Stimulated activated naive CD8-positive, alpha-beta T cell treated with anti-CD3 and anti-CD28 coated beads, Interleukin-15, Interleukin-2, amounts not matched to agents 100 ng/mL and 50 ng/mL, for 24 hours (primary cell): Measurements from ENCODE around the gene AGO3.
"Not testable (repeated sequence)": the region's sequence is repeated elsewhere in the genome, so short reads cannot be mapped to it uniquely, and the experiment has no call there.

Experiments
- H3K27ac Mint-ChIP-seq: one replicate; pipeline ENCODE4 v1.8.0; 2021; ENCODE audit warnings: mild to moderate bottlenecking, mixed read lengths
- H3K27me3 Mint-ChIP-seq: one replicate; pipeline ENCODE4 v1.8.0; 2021; ENCODE audit warnings: mixed read lengths
- H3K36me3 Mint-ChIP-seq: one replicate; pipeline ENCODE4 v1.8.0; 2021; ENCODE audit warnings: low read depth, mixed read lengths
- H3K4me1 Mint-ChIP-seq: one replicate; pipeline ENCODE4 v1.8.0; 2021; ENCODE audit warnings: low read depth, mixed read lengths
- H3K4me3 Mint-ChIP-seq: one replicate; pipeline ENCODE4 v1.8.0; 2021; ENCODE audit warnings: mild to moderate bottlenecking, mixed read lengths
- H3K9me3 Mint-ChIP-seq: one replicate; pipeline ENCODE4 v1.8.0; 2021; ENCODE audit warnings: mixed read lengths

AGO3 gene

GRCh38 chr1:35935442-35936388 lies 4.8 kb downstream of the AGO3 start:
- H3K27ac Mint-ChIP-seq, result no peak overlapping the region

DNA sequence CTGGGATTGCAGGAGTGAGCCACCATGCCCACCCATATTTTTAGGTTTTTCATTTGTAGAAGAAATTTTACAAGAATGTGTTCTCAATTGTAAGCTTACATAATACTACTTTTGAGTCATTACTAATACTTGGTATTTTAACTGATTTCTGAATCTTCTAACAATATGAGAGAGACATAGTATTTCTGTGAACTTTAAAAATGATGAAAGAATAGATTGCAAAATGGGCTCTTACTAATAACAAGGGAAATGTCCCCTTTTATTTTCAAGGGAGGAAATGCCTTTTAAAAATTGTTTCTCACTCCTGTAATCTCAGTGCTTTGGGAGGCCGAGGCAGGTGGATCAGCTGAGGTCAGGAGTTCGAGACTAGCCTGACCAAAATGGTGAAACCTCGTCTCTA lies 5.9 kb downstream of the AGO3 start:
- H3K27ac Mint-ChIP-seq, result no peak overlapping the region
- H3K4me3 Mint-ChIP-seq, result no peak overlapping the region
- H3K9me3 Mint-ChIP-seq, result no peaks in the 10 kb centered on the region
- no peaks in the 10 kb centered on the region for H3K27me3 Mint-ChIP-seq
- peaks cover 12% of the 10 kb centered on the region for H3K36me3 Mint-ChIP-seq
- peaks cover 47% of the 10 kb centered on the region for H3K4me1 Mint-ChIP-seq

More at GRCh38 chr1:35935442-35936388, 4.8 kb downstream of the AGO3 start:
- Mint-ChIP-seq H3K36me3 (peaks cover 12% of the 10 kb centered on the region), H3K4me1 (peaks cover 40% of the 10 kb centered on the region), H3K4me3 (no peak overlapping the region), H3K27me3 (no peaks in the 10 kb centered on the region), H3K9me3 (no peaks in the 10 kb centered on the region)

GRCh38 chr1:35939484-35939883 lies 8.6 kb downstream of the AGO3 start:
- no peaks in the 10 kb centered on the region for H3K9me3 Mint-ChIP-seq
- no peaks in the 10 kb centered on the region for H3K27me3 Mint-ChIP-seq
- no peak overlapping the region for H3K4me3 Mint-ChIP-seq
- no peak overlapping the region for H3K27ac Mint-ChIP-seq
- H3K36me3 Mint-ChIP-seq, result peaks cover 11% of the 10 kb centered on the region
- H3K4me1 Mint-ChIP-seq, result peaks cover 48% of the 10 kb centered on the region

- Mint-ChIP-seq H3K4me1 (peaks cover 54% of the 10 kb centered on the region), H3K27me3 (no peaks in the 10 kb centered on the region), H3K27ac (no peak overlapping the region), H3K4me3 (no peak overlapping the region), H3K36me3 (peaks cover 34% of the 10 kb centered on the region), H3K9me3 (no peaks in the 10 kb centered on the region)
Measured at GRCh38 chr1:35945327-35945726, 14.4 kb downstream of the AGO3 start.

- Mint-ChIP-seq H3K4me3 (no peak overlapping the region), H3K36me3 (peaks cover 27% of the 10 kb centered on the region), H3K27ac (no peak overlapping the region)
Measured at GRCh38 chr1:35947547-35947946, 16.6 kb downstream of the AGO3 start.

GRCh38 chr1:35958558-35958957 lies 27.7 kb downstream of the AGO3 start:
- H3K27ac Mint-ChIP-seq, result no peak overlapping the region
- H3K36me3 Mint-ChIP-seq, result peaks cover 22% of the 10 kb centered on the region
- no peak overlapping the region for H3K4me3 Mint-ChIP-seq
- H3K9me3 Mint-ChIP-seq, result no peaks in the 10 kb centered on the region
- H3K4me1 Mint-ChIP-seq, result no peaks in the 10 kb centered on the region
- no peaks in the 10 kb centered on the region for H3K27me3 Mint-ChIP-seq

More at GRCh38 chr1:35947547-35947946, 16.6 kb downstream of the AGO3 start:
- no peaks in the 10 kb centered on the region for H3K27me3 Mint-ChIP-seq
- no peaks in the 10 kb centered on the region for H3K9me3 Mint-ChIP-seq
- peaks cover 36% of the 10 kb centered on the region for H3K4me1 Mint-ChIP-seq

GRCh38 chr1:35959304-35959703 lies 28.4 kb downstream of the AGO3 start:
- Mint-ChIP-seq H3K27ac (no peak overlapping the region), H3K4me1 (no peaks in the 10 kb centered on the region), H3K36me3 (peaks cover 22% of the 10 kb centered on the region), H3K27me3 (no peaks in the 10 kb centered on the region), H3K4me3 (no peak overlapping the region), H3K9me3 (no peaks in the 10 kb centered on the region)

DNA sequence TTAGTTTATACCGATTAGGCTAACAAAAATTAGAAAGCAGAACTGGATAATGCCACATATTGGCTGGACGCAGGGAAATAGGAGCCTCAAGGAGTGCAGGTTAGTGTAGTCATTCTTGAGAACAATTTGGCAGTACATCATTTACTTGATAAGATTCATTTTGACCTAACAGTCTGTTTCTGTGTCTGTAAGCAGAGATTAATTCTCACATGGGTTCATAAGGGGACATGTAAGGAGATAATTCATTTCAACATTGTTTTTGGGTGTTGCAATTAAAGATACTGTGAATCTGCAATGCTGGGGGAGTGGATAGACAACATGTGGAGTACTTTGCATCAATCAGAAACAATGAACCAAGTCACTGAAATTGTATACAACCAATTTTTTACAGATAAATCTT lies 32.0 kb downstream of the AGO3 start:
- Mint-ChIP-seq H3K4me3 (no peak overlapping the region), H3K36me3 (peaks cover 19% of the 10 kb centered on the region), H3K27ac (no peak overlapping the region)

DNA sequence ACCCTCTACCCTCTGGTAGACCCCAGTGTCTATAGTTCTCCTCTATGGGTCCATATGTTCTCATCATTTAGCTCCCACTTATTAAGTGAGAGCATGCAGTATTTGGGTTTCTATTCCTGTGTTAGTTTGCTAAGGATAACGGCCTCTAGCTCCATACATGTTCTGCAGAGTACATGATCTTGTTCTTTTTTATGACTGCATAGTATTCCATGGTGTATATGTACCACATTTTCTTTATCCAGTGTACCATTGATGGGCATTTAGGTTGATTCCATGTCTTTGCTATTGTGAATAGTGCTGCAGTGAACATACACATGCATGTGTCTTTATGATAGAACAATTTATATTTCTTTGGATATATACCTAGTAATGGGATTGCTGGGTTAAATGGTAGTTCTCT lies 33.4 kb downstream of the AGO3 start:
- not testable (repeated sequence) for H3K9me3 Mint-ChIP-seq, H3K27ac Mint-ChIP-seq, H3K27me3 Mint-ChIP-seq, H3K4me3 Mint-ChIP-seq, H3K4me1 Mint-ChIP-seq
- peaks cover 32% of the 10 kb centered on the region for H3K36me3 Mint-ChIP-seq

More for the DNA sequence above, 32.0 kb downstream of the AGO3 start:
- peaks cover 8% of the 10 kb centered on the region for H3K4me1 Mint-ChIP-seq
- H3K9me3 Mint-ChIP-seq, result no peaks in the 10 kb centered on the region
- H3K27me3 Mint-ChIP-seq, result no peaks in the 10 kb centered on the region

DNA sequence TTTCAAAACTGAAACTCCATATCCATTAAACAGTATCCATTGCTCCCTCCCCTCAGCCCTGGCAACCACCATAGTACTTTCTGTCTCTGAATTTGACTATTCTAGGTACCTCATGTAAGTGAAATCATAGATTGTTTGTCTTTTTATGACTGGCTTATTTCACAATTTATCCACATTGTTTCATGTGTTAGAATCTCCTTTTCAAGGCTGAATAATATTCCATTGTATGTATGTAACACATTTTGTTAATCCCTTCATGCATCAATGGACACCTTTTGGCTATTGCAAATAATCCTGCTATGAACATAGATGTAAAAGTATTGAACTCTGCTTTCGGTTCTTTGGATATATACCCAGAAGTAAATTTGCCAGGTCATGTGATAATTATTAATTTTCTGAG lies 37.5 kb downstream of the AGO3 start:
- H3K27me3 Mint-ChIP-seq, result no peaks in the 10 kb centered on the region
- no peaks in the 10 kb centered on the region for H3K9me3 Mint-ChIP-seq
- no peak overlapping the region for H3K4me3 Mint-ChIP-seq
- H3K27ac Mint-ChIP-seq, result no peak overlapping the region
- H3K36me3 Mint-ChIP-seq, result peaks cover 52% of the 10 kb centered on the region
- peaks cover 8% of the 10 kb centered on the region for H3K4me1 Mint-ChIP-seq

DNA sequence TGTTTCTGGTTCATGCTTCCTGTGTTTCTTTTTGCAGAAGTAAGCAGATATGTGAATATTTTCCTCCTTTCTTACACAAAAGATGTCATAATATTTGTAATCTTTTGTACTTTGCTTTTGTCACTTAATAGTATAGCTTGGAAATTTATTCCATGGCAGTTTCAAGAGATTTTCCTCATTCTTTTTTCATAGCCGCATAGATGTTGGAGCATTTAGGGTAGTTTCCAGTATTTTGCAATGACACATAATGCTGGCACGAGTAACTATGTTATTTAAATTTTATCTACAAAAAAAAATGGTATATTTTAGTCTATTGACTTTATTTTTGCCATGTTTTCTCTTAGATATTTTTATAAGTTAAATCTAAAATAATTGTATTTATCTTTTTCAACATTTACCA lies 40.7 kb downstream of the AGO3 start:
- H3K27ac Mint-ChIP-seq, result no peak overlapping the region
- H3K9me3 Mint-ChIP-seq, result no peaks in the 10 kb centered on the region
- H3K4me1 Mint-ChIP-seq, result peaks cover 8% of the 10 kb centered on the region
- peaks cover 66% of the 10 kb centered on the region for H3K36me3 Mint-ChIP-seq
- H3K4me3 Mint-ChIP-seq, result no peak overlapping the region
- no peaks in the 10 kb centered on the region for H3K27me3 Mint-ChIP-seq

DNA sequence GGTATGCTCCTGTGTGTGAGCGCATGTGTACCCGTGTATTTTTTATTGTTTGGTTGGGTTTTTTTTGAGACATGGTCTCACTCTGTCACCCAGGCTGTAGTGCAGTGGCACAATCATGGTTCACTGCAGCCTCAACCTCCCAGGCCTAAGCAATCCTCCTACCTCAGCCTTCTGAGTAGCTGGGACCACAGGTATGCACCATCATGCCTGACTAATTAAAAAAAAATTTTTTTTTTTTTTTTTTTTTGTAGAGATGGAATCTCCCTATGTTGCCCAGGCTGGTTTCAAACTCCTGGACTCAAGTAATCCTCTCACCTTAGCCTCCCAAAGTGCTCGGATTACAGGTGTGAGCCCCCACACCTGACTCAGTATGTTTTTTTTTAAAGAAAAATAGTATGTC lies 41.7 kb downstream of the AGO3 start:
- H3K4me1 Mint-ChIP-seq, H3K9me3 Mint-ChIP-seq, H3K27me3 Mint-ChIP-seq, H3K4me3 Mint-ChIP-seq, H3K27ac Mint-ChIP-seq: not testable (repeated sequence)
- peaks cover 67% of the 10 kb centered on the region for H3K36me3 Mint-ChIP-seq

- H3K27ac Mint-ChIP-seq, result no peak overlapping the region
Measured at GRCh38 chr1:35980090-35980489, 49.2 kb downstream of the AGO3 start.

GRCh38 chr1:35988237-35988636 lies 57.3 kb downstream of the AGO3 start:
- H3K27me3 Mint-ChIP-seq, result no peaks in the 10 kb centered on the region
- peaks cover 28% of the 10 kb centered on the region for H3K36me3 Mint-ChIP-seq
- no peaks in the 10 kb centered on the region for H3K4me1 Mint-ChIP-seq
- H3K27ac Mint-ChIP-seq, result no peak overlapping the region
- H3K9me3 Mint-ChIP-seq, result no peaks in the 10 kb centered on the region
- H3K4me3 Mint-ChIP-seq, result no peak overlapping the region

More at GRCh38 chr1:35980090-35980489, 49.2 kb downstream of the AGO3 start:
- H3K9me3 Mint-ChIP-seq, result no peaks in the 10 kb centered on the region
- H3K27me3 Mint-ChIP-seq, result no peaks in the 10 kb centered on the region
- H3K4me1 Mint-ChIP-seq, result no peaks in the 10 kb centered on the region
- no peak overlapping the region for H3K4me3 Mint-ChIP-seq
- H3K36me3 Mint-ChIP-seq, result peaks cover 41% of the 10 kb centered on the region

DNA sequence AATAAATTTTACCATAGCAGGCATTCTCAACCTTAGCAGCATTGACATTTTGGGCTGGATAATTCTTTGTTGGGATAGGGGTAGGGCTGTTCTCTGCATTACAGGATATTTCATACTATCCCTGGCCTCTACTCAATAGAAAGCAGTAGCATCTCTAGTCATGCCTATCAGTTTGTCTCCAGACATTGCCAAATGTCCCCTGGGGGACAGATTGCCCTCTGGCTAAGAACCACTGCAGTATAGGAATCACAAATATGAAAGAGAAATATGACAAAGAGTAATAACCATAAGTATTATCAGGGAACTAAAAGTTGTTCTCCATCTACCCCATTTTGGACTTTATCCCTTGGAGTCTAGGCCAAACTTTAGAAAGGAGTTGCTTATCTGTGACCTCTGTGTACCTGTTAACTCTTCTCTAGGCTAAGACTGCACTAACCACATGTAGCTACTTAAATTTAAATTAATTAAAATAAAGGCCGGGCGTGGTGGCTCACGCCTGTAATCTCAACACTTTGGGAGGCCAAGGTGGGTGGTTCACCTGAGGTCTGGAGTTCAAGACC lies 76.1 kb downstream of the AGO3 start:
- no peak overlapping the region for H3K27ac Mint-ChIP-seq
- peaks cover 5% of the 10 kb centered on the region for H3K4me1 Mint-ChIP-seq
- peaks cover 19% of the 10 kb centered on the region for H3K36me3 Mint-ChIP-seq
- no peaks in the 10 kb centered on the region for H3K27me3 Mint-ChIP-seq
- H3K9me3 Mint-ChIP-seq, result no peaks in the 10 kb centered on the region
- H3K4me3 Mint-ChIP-seq, result no peak overlapping the region
